ENCODE results near the gene CHPF2. TPM values are rescaled to one million over a fixed set of nuclear protein-coding genes. Genes with fewer than 3 reads are reported as not detected.

CHPF2 gene
- total RNA-seq, 4 donors from 2014 or later = 18.0 to 38.1 (median 25.7) TPM

DNA sequence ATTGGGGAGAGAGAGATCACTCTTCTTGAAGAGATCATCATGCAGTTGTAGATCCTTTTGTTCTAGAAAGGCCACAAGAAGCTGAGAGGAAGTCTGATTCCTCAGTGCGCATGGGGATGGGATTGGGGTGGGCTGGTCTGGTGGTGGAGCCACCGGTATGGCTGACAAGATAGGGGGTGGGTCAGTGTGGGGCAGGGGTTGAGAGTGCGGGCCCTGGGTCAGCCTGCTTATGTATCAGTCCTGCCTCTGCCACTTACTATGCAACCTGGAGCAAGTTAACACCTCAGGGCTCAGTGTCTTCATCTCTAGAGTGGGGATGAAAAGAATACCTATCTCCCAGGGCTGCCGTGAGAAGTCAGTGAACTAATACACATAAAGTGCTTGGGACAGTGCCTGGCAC, 8.3 kb downstream of the CHPF2 start:
- H3K9me3 ChIP-seq = no peaks in the 10 kb centered on the region
- peak overlapping the region in 1 of 4 donors; percentile 24 for H3K27ac ChIP-seq
- TF ChIP-seq POLR2A (IDR thresholded peaks at IDR 0.05) = no peak
- no peak for TF ChIP-seq EP300 (IDR thresholded peaks at IDR 0.05)
- no peak for TF ChIP-seq POLR2AphosphoS5 (IDR thresholded peaks at IDR 0.05)
- no peak for TF ChIP-seq CTCF (IDR thresholded peaks at IDR 0.05)
- ATAC-seq = no peak
- H3K27me3 ChIP-seq = peaks cover 10% of the 10 kb centered on the region
- peaks cover 0 to 31% (median 9%) of the 10 kb centered on the region in 3 donors for H3K4me1 ChIP-seq
- 64 to 83% methylated on average over 3 to 4 of the region's 4 CpGs for whole genome bisulfite sequencing, 2 donors (ENCODE audit: low coverage in 1 of 2)
- H3K4me3 ChIP-seq = no peak overlapping the region
- peaks cover 0 to 71% of the 10 kb centered on the region in 2 donors for H3K36me3 ChIP-seq

GRCh38 chr7:151240942-151241754, 8.9 kb downstream of the CHPF2 start:
- Histone ChIP-seq H3K27ac (no peak overlapping the region), H3K4me3 (no peak overlapping the region), H3K27me3 (peaks cover 12% of the 10 kb centered on the region), H3K4me1 (peaks cover 0 to 37% (median 15%) of the 10 kb centered on the region in 3 donors), H3K9me3 (no peaks in the 10 kb centered on the region), H3K36me3 (peaks cover 0 to 65% of the 10 kb centered on the region in 2 donors)
- ATAC-seq = no peak
- no peak for TF ChIP-seq POLR2AphosphoS5 (IDR thresholded peaks at IDR 0.05)
- TF ChIP-seq POLR2A (IDR thresholded peaks at IDR 0.05) = no peak
- no peak for TF ChIP-seq EP300 (IDR thresholded peaks at IDR 0.05)
- TF ChIP-seq CTCF (IDR thresholded peaks at IDR 0.05) = no peak
- whole genome bisulfite sequencing, 2 donors (ENCODE audit: low coverage in 1 of 2) = 63 to 85% methylated on average over 2 to 4 of the region's 7 CpGs

GRCh38 chr7:151241755-151242096, 9.4 kb downstream of the CHPF2 start:
- H3K27me3 ChIP-seq = peaks cover 12% of the 10 kb centered on the region
- H3K4me1 ChIP-seq = peaks cover 0 to 43% (median 20%) of the 10 kb centered on the region in 3 donors
- WGBS, 2 donors (ENCODE audit: low coverage in 1 of 2) = 87% methylated on average over 3 of the region's 9 CpGs; no CpG with 5 or more reads in 1 of the 2 donors
- no peak overlapping the region for H3K4me3 ChIP-seq
- TF ChIP-seq EP300 (IDR thresholded peaks at IDR 0.05) = no peak
- TF ChIP-seq POLR2A (IDR thresholded peaks at IDR 0.05) = no peak
- TF ChIP-seq POLR2AphosphoS5 (IDR thresholded peaks at IDR 0.05) = no peak
- TF ChIP-seq CTCF (IDR thresholded peaks at IDR 0.05) = no peak
- H3K27ac ChIP-seq = no peak overlapping the region
- H3K36me3 ChIP-seq = peaks cover 0 to 59% of the 10 kb centered on the region in 2 donors
- no peak for ATAC-seq
- H3K9me3 ChIP-seq = no peaks in the 10 kb centered on the region

- Histone ChIP-seq H3K4me3 (no peak overlapping the region), H3K36me3 (peaks cover 0 to 53% of the 10 kb centered on the region in 2 donors), H3K27me3 (peaks cover 12% of the 10 kb centered on the region), H3K27ac (peak overlapping the region in 2 of 4 donors; percentile 12 to 41), H3K9me3 (no peaks in the 10 kb centered on the region), H3K4me1 (peaks cover 0 to 49% (median 27%) of the 10 kb centered on the region in 3 donors)
- TF ChIP-seq POLR2AphosphoS5 (IDR thresholded peaks at IDR 0.05) (no peak), CTCF (IDR thresholded peaks at IDR 0.05) (no peak), POLR2A (IDR thresholded peaks at IDR 0.05) (no peak), EP300 (IDR thresholded peaks at IDR 0.05) (no peak)
- WGBS, 2 donors (ENCODE audit: low coverage in 1 of 2) = 53 to 100% methylated on average over 1 to 10 of the region's 20 CpGs
- ATAC-seq = no peak
Observed at GRCh38 chr7:151242159-151243044, 10.1 kb downstream of the CHPF2 start.
